Measurements from ENCODE around the gene RNF150. TPM values are rescaled to one million over a fixed set of nuclear protein-coding genes. Genes with fewer than 3 reads are reported as not detected.

Gene RNF150
- total and polyA plus RNA-seq, 2 of the 8 experiments (the other 6 are each of a cell fraction or from before 2014, with no cell fraction given): 3.4 to 4.8 TPM

DNA sequence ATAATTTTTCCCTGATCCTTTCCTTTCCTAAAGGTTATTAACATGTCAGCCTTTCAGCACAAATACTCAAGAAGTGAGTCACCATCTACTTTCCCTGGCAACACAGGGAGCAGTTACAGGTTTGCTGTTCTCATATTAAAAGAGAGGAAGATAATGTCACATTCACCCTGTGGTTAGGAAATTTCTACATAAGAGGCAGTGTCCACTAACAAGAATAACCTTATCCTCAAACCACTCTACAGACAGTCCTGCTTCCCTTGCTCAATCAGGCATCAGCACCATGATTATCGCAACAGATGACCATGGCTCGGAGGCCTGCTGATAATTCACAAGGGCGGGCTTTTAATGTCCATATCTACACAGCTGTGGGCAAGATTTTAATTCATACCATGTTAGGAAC, 30.9 kb downstream of the RNF150 start:
- H3K9me3 ChIP-seq (ENCODE audit: insufficient read depth in 2 of 2, low read depth in 1 of 2, low read length in 1 of 2): no peaks in the 10 kb centered on the region
- H3K4me2 ChIP-seq (ENCODE audit: insufficient read depth in 1 of 2, low read depth in 2 of 2, low read length in 2 of 2): no peak overlapping the region
- H3K4me1 ChIP-seq (replicated peaks in 1 of 4; ENCODE audit: control insufficient read depth in 3 of 4, insufficient read depth in 4 of 4, low read length in 3 of 4): no peaks in the 10 kb centered on the region
- DNase-seq (ENCODE audit: low read depth in 1 of 2, low spot score in 2 of 2): no peak
- H3K14ac ChIP-seq (ENCODE audit: insufficient read length): no peak overlapping the region
- H2AK5ac ChIP-seq (ENCODE audit: low read depth, low read length): no peak overlapping the region
- ChIA-PET POLR2A (ENCODE audit: partially characterized antibody) (no interaction called here), CTCF (ENCODE audit: partially characterized antibody) (no interaction called here)
- H2BK12ac ChIP-seq (ENCODE audit: low read depth, low read length): no peak overlapping the region
- no peak overlapping the region for H2BK120ac ChIP-seq (replicated peaks; ENCODE audit: low read depth, low read length)
- TF ChIP-seq TBP (IDR thresholded peaks at IDR 0.05; ENCODE audit: low read depth, low read length) (no peak), PHF8 (conservative IDR thresholded peaks at IDR 0.05; ENCODE audit: low read depth, low read length) (no peak), SP2 (IDR thresholded peaks at IDR 0.05; ENCODE audit: low read length) (no peak), CBX5 (IDR thresholded peaks at IDR 0.05; ENCODE audit: low read depth, low read length) (no peak), ASH2L (IDR thresholded peaks at IDR 0.05; ENCODE audit: low read length) (no peak), KDM4A (IDR thresholded peaks at IDR 0.05; ENCODE audit: low read depth, low read length, severe bottlenecking) (no peak), SRF (IDR thresholded peaks at IDR 0.05; ENCODE audit: low read depth, low read length) (no peak), KDM1A (IDR thresholded peaks at IDR 0.05; ENCODE audit: borderline replicate concordance, low read length) (no peak), EZH2 (IDR thresholded peaks at IDR 0.05; ENCODE audit: low read depth, low read length, severe bottlenecking) (no peak), RXRA (IDR thresholded peaks at IDR 0.05; ENCODE audit: insufficient read depth, low read depth, low read length) (no peak), POLR2AphosphoS5 (IDR thresholded peaks at IDR 0.05; ENCODE audit: low read depth, low read length) (no peak), CTBP2 (IDR thresholded peaks at IDR 0.05; ENCODE audit: borderline replicate concordance, insufficient read depth, insufficient read length, low read length) (no peak)
- TF ChIP-seq, protein P1, sequence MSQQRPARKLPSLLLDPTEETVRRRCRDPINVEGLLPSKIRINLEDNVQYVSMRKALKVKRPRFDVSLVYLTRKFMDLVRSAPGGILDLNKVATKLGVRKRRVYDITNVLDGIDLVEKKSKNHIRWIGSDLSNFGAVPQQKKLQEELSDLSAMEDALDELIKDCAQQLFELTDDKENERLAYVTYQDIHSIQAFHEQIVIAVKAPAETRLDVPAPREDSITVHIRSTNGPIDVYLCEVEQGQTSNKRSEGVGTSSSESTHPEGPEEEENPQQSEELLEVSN (IDR thresholded peaks at IDR 0.05): no peak
- no peak overlapping the region for H3K23ac ChIP-seq (ENCODE audit: insufficient read length)
- no peaks in the 10 kb centered on the region for H4K20me1 ChIP-seq (replicated peaks in 1 of 2; ENCODE audit: control insufficient read depth in 1 of 2, insufficient read depth in 2 of 2, low read length in 2 of 2)
- H2BK20ac ChIP-seq (ENCODE audit: low read length): no peak overlapping the region
- no peak overlapping the region for H2BK15ac ChIP-seq (ENCODE audit: low read length)
- H3K36me3 ChIP-seq (ENCODE audit: control insufficient read depth in 2 of 4, insufficient read depth in 4 of 4, low read length in 3 of 4): no peaks in the 10 kb centered on the region
- H3K27ac ChIP-seq (ENCODE audit: low read depth, low read length): no peak overlapping the region
- no peak overlapping the region for H4K5ac ChIP-seq (ENCODE audit: insufficient read length, low read depth, low read length)
- H3K79me2 ChIP-seq (ENCODE audit: control insufficient read depth in 1 of 2, insufficient read depth in 2 of 2, low read length in 2 of 2): no peaks in the 10 kb centered on the region
- H2AFZ ChIP-seq (ENCODE audit: low read length): no peak overlapping the region
- no peak overlapping the region for H4K8ac ChIP-seq (ENCODE audit: extremely low read depth, insufficient read depth, low read length)
- no peak overlapping the region for H3K18ac ChIP-seq (ENCODE audit: extremely low read depth, low read length)
- no peak overlapping the region for H4K91ac ChIP-seq (replicated peaks; ENCODE audit: insufficient read length, low read length)
- no peak for FAIRE-seq
- no peak overlapping the region for H3K4ac ChIP-seq (replicated peaks; ENCODE audit: insufficient read length, low read depth, low read length)
- H3K9ac ChIP-seq (replicated peaks in 1 of 4; ENCODE audit: extremely low read depth in 1 of 4, low read depth in 3 of 4, low read length in 3 of 4): no peak overlapping the region
- no peak overlapping the region for H2BK5ac ChIP-seq (ENCODE audit: low read depth, low read length)
- H3K23me2 ChIP-seq (ENCODE audit: low read depth, low read length): no peaks in the 10 kb centered on the region; the same call in 1 of the 2 replicates
- no peak overlapping the region for H3K56ac ChIP-seq (replicated peaks; ENCODE audit: insufficient read length, low read depth, low read length)
- no peaks in the 10 kb centered on the region for H3K27me3 ChIP-seq (replicated peaks in 1 of 4; ENCODE audit: control insufficient read depth in 3 of 4, extremely low read depth in 1 of 4, insufficient read depth in 3 of 4, low read length in 3 of 4)
- H3K4me3 ChIP-seq (ENCODE audit: extremely low read depth in 1 of 4, insufficient read depth in 2 of 4, low read depth in 3 of 4, low read length in 4 of 4): no peak overlapping the region
- 98% methylated on average over 3 of the region's 3 CpGs; no CpG with 5 or more reads in 1 of the 2 experiments for WGBS, 2 experiments (ENCODE audit: extremely low coverage in 1 of 2, insufficient coverage in 1 of 2, insufficient read length in 1 of 2, insufficient replicate concordance in 2 of 2, low coverage in 1 of 2, low lambda C conversion rate in 2 of 2, missing lambda C conversion rate in 1 of 2)
- no peaks in the 10 kb centered on the region for H3K79me1 ChIP-seq (ENCODE audit: low read depth, low read length)

Data from H1 (cell line).